Activated CD4-positive, alpha-beta T cell treated with anti-CD3 and anti-CD28 coated beads, Interleukin-2, amount 50 U/mL, for 24 hours (primary cell): Measurements from ENCODE around the gene CDC42SE1.

Experiments
- DNase-seq, 2 donors: peaks; one replicate each; pipeline ENCODE4 v3.0.0-alpha.2; 2020; ENCODE audit warnings: low read depth in 1 of 2, low spot score in 1 of 2

Gene CDC42SE1

DNA sequence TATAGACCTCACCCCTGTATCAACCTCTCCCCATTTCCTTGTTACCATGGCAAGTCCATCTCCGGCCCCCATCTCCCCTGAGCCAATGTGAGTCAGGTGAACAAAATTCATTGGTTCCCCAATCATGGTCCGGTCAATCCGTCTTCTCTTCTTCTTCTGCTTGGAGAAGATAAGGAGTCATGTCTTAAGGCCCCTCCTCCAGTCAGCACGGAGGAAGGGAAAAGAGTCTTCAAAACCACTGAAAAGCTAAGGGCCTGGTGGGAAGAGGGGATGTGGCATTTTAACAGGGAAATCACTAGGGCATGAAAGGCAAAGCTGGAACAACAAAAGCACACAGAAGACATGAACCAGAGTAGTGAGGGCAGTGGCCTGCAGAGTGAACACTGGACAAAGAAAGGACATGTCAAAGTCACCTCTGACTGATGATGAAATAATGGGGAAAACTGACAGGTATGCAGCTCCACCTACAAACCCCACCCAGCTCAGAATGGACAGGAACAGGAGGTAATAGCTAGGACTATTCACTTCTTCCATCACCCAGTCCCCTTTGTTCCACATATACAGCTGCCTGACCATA is 4.4 kb downstream of the CDC42SE1 start:
- DNase-seq = no peak

DNA sequence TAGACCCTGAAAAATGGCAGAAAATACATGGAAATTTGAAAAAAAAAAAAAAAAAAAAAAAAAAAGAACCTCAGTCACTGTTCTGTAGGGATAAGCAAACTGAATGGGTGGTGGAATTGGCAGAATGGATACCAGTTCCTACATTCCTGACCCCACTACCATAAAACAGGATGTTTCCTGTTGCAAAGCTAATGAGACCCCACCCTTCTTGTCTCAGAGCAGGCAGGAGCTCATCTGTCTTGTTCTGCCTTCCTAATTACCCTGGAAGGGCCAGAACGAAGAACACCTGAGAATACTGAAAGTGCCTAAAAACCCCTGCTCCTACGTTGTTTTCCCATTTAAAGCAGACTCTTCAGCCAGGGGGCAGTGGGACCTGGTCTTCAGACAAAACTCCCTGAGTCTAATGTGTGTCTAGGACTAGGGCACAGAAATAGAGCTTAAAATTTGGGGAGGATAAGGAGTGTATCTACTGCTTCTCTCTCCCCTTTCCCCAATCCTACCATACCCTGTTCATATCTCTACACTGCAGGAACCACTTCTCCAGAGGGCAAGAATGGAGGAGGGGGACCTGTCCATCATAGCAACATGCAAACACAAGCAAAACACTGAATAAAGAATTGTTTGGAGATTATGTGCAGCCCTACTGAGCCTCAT is 7.9 kb downstream of the CDC42SE1 start:
- no peak for DNase-seq

- no peak for DNase-seq
These were observed 9.3 kb downstream of the CDC42SE1 start for GRCh38 chr1:151050051-151050688.

DNA sequence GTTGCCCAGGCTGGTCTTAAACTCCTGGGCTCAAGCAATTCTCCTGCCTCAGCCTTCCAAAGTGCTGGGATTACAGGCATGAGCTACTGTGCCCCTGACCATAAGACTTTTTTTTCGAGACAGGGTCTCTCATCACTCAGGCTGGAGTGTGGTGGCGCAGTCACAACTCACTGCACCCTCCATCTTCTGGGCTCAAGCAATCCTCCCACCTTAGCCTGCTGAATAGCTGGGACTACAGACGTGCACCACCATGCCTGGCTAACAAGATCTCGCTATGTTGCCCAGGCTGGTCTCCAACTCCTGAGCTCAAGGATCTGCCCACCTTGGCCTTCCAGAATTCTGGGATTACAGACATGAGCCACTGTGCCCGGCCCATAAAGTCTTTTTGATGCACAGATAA is 10.0 kb downstream of the CDC42SE1 start:
- no peak for DNase-seq

GRCh38 chr1:151048645-151049032 is 10.8 kb downstream of the CDC42SE1 start:
- DNase-seq = no peak

- no peak for DNase-seq
These were observed 11.3 kb downstream of the CDC42SE1 start for GRCh38 chr1:151047925-151048644.

- DNase-seq = no peak
These were observed 11.9 kb downstream of the CDC42SE1 start, which contains the start of gene C1orf56 for GRCh38 chr1:151047591-151047924. Gene C1orf56, plus strand, starts transcription at chr1:151047751. Its CDS starts 97 bp downstream, at chr1:151047848.

GRCh38 chr1:151043163-151043562 is 16.3 kb downstream of the CDC42SE1 start:
- DNase-seq = no peak

- DNase-seq = no peak
These were observed 19.9 kb downstream of the CDC42SE1 start for GRCh38 chr1:151039521-151039920.

GRCh38 chr1:151037032-151037431 is 22.4 kb downstream of the CDC42SE1 start:
- DNase-seq = no peak

DNA sequence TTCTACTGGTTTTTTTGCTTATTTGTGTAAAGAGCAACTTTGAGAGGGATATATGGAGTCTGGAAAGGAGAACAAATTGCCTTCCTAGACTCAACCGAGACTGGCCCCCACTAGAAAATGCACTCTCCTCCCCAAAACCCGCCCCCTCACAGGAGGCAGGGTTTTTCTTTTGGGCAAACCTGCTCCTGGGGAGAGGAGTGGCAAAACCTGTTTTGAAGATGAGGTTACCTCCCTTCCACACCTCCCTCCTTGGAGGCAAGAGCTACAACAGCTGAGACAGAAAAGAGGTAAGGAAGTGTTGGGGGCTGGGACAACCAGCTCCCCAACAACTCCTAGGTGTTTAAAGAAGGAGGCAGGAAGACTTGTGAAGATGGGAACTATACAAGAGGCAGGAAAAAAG is 23.1 kb downstream of the CDC42SE1 start, which contains the start of gene BNIPL:
BNIPL (plus strand) TSS at position 231 of the 400 bp plus-strand sequence; CDS start at position 371, 140 bp downstream.
- no peak for DNase-seq

- no peak for DNase-seq
These were observed 24.3 kb downstream of the CDC42SE1 start for GRCh38 chr1:151035167-151035566.

DNA sequence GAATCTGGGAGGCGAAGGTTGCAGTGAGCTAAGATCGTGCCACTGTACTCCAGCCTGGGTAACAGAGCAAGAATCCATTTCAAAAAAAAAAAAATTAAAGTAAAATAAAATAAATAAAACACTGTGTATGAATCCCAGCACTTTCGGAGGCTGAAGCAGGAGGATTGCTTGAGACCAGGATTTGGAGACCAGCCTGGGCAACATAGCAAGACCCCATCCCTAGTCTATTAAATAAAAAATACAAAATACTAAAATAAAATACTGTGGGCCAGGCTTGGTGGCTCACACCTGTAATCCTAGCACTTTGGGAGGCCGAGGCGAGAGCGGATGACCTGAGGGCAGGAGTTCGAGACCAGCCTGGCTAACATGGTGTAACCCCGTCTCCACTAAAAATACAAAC is 27.3 kb downstream of the CDC42SE1 start:
- no peak for DNase-seq

- no peak for DNase-seq
These were observed 33.0 kb downstream of the CDC42SE1 start for GRCh38 chr1:151026460-151026859.

GRCh38 chr1:151024540-151025146 is 34.8 kb downstream of the CDC42SE1 start:
- peak; percentile 56 to 72 for DNase-seq

DNA sequence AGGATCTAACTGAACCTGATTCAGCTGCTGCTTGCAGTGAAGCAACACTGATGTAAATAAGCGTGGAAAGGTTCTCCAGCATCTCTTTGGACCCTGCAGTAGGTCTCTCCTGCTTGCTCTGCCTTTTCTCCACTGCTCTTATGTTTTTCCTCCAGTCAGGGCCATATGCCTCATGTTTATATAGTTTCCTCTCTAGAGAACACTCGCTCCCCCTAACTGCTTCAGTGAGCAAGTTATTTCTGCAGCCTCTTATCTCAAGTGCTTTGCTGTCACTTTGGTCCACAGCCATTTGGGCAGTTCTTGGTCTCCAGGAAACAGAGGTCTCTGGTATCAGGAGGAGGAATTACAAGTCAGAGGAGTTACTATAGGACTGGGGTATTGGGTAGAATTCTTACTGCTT is 45.9 kb downstream of the CDC42SE1 start:
- no peak for DNase-seq

- no peak for DNase-seq
These were observed 46.5 kb downstream of the CDC42SE1 start for GRCh38 chr1:151012684-151013471.

GRCh38 chr1:151011154-151011850 is 48.1 kb downstream of the CDC42SE1 start:
- DNase-seq = no peak

DNA sequence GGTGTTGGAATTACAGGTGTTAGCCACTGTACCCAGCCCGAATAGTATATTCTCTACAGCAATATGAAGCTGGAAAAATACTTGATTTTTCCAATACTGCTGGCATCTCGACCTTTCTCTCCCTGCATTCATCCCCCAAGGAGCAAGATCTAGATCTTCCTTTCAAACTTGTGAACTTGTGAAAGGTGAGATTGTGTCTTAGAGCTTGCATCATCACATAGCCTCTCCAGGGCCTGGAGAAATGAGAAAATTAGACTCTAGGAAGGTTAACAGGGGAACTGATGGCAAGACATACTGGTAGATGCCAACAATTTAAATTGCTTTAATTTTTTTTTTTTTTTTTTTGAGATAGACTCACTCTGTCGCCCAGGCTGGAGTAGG is 49.1 kb downstream of the CDC42SE1 start:
- no peak for DNase-seq

- DNase-seq = no peak
These were observed 49.6 kb downstream of the CDC42SE1 start for GRCh38 chr1:151009674-151010345.
